Measurements from ENCODE around the gene MCFD2.
"Not testable (repeated sequence)": the region's sequence is repeated elsewhere in the genome, so short reads cannot be mapped to it uniquely, and the experiment has no call there.

The MCFD2 gene

GRCh38 chr2:46936566-46936965, 21.0 kb upstream of the MCFD2 start:
- no peak for DNase-seq

- no peak for DNase-seq
Measured at GRCh38 chr2:46935071-46935470, 19.5 kb upstream of the MCFD2 start.

GRCh38 chr2:46929612-46930011, 14.0 kb upstream of the MCFD2 start:
- DNase-seq, result no peak

GRCh38 chr2:46926863-46927262, 11.3 kb upstream of the MCFD2 start:
- DNase-seq, result no peak

GRCh38 chr2:46925474-46926351, 10.1 kb upstream of the MCFD2 start:
- DNase-seq, result no peak

- DNase-seq, result no peak
Measured at GRCh38 chr2:46924608-46925007, 9.0 kb upstream of the MCFD2 start.

GRCh38 chr2:46924038-46924437, 8.4 kb upstream of the MCFD2 start:
- no peak for DNase-seq

GRCh38 chr2:46923041-46923528, 7.5 kb upstream of the MCFD2 start:
- no peak for DNase-seq

- DNase-seq, result no peak
Measured at GRCh38 chr2:46922606-46923005, 7.0 kb upstream of the MCFD2 start.

GRCh38 chr2:46921676-46922448, 6.3 kb upstream of the MCFD2 start:
- DNase-seq, result no peak

GRCh38 chr2:46917628-46918027, 2.0 kb upstream of the MCFD2 start:
- DNase-seq, result no peak

- peak; percentile 69 to 71 for DNase-seq
Measured at GRCh38 chr2:46915811-46916630, 415 bp upstream of the MCFD2 start.

- no peak for DNase-seq
Measured at GRCh38 chr2:46914578-46915230, 902 bp downstream of the MCFD2 start.

- no peak for DNase-seq
Measured at GRCh38 chr2:46913471-46914381, 1.9 kb downstream of the MCFD2 start.

- peak; percentile 16 to 19 for DNase-seq
Measured at GRCh38 chr2:46909771-46910419, 5.7 kb downstream of the MCFD2 start.

GRCh38 chr2:46909150-46909549, 6.5 kb downstream of the MCFD2 start:
- DNase-seq, result no peak

- not testable (repeated sequence) for DNase-seq
Measured at GRCh38 chr2:46904908-46905678, 10.5 kb downstream of the MCFD2 start.

GRCh38 chr2:46902980-46903379, 12.6 kb downstream of the MCFD2 start:
- DNase-seq, result not testable (repeated sequence)

GRCh38 chr2:46902465-46902864, 13.1 kb downstream of the MCFD2 start:
- DNase-seq, result no peak

- DNase-seq, result no peak
Measured at GRCh38 chr2:46901611-46902010, 14.0 kb downstream of the MCFD2 start.
